Right lung (tissue), 5 donors: ENCODE measurements around the gene LRCH4. TPM values are rescaled to one million over a fixed set of nuclear protein-coding genes. Genes with fewer than 3 reads are reported as not detected.

Source experiments
- DNase-seq, 2 donors: peaks; one replicate each; pipeline ENCODE4 v3.0.0-alpha.2; 2013
- polyA plus RNA-seq, 5 donors: library from polyadenylated mRNA; unstranded; fragments of 120-200 nt; gene quantifications; one replicate each; pipeline versions ENCODE4 v1.2.1 to v1.2.3, GENCODE V29; 2013; ENCODE audit warnings: inconsistent platforms in 1 of 5, low replicate concordance in 1 of 5; ENCODE audit not compliant: insufficient read length in 5 of 5, insufficient read depth in 1 of 5

LRCH4 gene
- polyA plus RNA-seq, 5 donors = 32.9 to 83.5 (median 58.0) TPM

DNA sequence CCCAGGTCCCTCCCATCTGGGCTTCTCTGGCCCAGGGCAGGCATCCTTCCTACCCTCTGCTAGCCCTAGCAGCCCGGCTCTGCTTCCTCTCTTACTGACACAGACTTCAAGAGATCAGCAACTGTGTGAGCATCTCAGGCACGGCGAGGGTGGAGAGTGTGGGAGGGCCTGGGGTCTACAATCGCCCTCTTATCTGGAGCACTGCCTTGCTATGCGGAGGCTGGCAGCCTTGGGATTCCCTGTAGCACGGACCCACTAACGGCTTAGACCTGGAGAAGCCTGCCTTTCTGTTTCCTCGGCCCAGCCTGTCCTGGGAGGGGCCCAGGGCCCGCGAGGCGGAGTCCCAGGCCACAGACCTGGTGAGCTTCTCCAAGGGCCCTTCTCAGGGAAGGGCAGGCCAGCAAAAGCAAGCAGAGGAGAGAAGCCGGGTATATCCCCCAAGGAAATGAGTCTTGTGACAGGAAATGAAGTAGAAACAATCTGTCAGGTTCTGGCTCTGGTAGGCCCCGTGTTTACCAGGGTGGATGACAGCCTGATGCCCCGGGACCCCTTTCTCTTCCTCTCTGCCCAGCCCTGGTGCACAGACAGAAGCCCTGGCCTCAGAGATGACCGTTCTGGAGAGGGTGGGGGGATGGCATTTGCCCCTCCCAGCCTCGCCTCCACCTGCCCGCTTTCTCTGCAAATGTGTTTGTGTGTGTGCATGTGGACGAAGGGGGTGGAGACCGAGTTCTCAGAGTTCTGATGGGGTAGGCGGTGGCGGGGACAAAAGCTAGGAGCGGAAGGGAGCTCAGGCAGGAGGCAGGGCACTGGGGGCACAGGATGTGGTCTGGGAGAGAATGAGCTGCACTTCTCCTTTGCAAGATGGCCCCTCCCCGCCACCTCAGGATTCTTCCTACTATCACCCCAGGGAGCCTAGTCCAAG is 2.5 kb downstream of the LRCH4 start:
- no peak for DNase-seq

DNA sequence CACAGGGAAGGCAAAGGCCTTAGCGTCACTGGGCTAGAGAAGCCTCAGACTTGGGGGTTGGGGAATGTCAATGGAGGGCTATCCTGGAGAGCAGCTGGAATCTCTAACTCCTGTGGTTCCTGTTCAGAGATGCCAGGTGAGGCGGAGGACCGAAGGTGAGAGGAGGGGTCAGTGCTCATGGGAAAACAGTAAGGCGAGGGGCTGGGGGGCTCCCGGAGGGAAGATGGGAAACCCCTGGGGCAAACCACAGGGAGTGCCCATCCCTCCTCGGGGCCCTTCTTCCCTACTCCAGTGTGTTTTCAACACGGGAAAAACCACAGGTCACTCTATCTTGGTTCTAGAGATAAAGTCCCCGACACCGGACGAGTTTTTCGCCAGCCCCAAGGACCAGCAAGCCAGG is 3.3 kb downstream of the LRCH4 start:
- DNase-seq = no peak

DNA sequence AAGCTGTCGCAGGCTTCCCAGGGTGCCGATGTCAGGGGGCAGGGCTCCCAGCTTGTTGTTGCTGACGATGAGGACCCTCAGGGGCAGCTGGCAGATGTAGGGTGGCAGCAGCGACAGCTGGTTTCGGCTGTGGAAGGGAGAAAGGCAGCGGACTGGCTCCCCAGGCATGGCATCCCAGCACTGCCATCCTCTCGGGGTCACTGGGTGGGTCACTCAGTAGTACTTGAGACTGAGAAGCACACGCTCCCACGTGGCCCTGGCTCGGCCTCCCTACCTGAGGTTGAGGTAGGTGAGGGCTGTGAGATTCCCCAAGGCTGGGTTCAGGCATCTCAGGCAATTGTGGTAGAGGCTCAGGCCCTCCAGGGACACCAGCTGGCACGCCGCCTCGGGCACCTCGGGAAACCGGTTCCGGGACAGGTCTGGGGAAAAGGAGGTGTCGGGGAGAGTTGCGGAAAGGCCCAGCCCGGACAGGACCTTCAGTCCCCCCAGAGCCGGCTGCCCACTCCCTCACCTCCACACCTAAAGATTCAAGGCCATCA is 3.8 kb downstream of the LRCH4 start:
- DNase-seq = no peak

DNA sequence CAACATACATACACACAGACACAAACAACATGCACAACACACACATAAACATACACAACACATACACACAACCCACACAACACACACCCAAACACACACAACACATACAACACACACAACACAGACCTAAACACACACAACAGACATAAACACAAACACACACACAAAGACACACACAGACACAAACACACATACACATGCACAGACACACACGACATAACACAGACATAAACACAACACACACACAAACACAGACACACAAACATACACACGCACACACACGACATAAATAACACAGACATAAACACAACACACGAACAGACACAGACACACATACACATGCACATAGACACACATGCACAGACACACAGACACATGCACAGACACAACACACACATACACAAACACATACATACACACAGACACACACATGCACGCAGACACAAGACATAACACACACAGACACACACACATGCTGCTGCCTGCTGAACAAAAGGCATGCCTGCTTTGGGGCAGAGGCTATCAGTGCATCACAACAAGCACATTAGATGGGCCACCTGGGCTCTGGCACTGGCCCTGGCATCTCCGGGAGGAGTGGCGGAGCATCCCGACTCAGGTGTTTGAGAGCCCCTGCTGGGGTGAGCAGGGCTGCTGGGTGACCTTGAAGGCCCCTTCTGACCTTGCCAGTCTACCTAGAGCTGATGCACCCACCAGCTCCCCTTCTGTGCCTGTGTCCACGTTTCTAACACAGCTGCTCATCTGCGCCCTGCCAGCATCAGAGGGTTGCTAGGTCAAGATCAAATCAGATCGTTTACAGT is 5.3 kb downstream of the LRCH4 start:
- DNase-seq = no peak

DNA sequence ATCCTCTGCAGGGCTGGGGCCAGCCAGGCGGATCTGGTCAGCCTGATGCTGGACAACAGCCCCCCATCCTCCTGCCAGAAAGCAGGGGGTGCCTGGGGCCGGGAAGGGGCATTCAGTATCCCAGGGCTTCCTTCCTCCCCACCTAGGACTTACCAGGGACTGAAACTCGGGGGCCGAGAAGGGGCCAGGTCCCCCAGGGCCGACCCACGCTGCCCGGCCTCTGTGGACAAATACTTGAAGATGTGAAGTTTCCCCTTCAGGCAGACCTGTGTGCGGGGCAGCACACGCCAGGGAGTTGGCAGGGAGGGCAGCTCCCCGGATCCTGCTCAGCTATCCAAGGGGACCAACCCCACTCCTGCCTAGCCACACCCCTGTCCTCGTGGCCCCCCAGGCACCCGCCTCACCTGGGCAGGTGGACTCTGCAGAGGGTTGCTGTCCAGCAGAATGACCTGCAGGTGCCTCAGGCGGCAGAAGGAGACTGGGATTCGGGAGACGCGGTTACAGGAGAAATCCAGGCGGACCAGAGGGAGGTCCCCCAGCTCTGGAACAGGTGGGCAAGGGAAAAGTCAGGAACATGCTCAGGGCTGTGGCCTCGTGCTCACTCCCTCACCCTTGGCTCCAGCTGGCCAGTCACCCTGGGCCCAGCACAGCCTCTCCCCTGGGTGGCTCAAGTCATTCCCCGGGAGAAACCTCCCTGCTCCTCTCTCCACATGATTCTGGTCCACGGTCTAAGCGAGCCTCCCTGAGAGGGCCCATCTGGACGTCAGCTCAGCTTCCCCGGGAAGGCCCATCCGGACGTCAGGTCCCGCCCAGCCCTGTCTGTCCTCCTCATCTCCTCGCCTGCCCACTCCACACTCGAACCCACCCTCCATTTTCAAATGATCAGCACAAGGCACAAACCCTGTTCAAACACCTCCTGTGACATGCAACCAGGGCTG is 7.4 kb downstream of the LRCH4 start:
- no peak for DNase-seq

DNA sequence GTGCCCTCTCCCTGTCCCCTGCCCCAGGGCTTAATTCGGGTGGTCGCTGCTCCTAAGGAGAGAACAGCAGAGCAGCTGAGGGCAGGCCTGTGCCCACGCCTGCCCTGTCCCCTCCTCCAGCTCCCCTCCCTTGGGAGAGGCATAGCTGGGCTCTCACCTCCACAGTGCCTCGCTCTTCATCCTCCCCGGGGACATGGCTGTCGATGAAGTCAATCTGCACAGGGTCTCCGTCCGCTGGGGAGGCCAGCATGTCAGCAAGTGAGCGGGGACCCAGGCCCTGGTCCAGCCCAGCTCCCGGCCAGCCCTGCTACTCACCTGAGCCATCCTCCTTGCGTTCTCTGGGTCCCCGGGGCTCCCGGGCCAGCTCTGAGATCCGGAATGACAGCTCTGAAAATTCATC is 8.4 kb downstream of the LRCH4 start:
- no peak for DNase-seq

DNA sequence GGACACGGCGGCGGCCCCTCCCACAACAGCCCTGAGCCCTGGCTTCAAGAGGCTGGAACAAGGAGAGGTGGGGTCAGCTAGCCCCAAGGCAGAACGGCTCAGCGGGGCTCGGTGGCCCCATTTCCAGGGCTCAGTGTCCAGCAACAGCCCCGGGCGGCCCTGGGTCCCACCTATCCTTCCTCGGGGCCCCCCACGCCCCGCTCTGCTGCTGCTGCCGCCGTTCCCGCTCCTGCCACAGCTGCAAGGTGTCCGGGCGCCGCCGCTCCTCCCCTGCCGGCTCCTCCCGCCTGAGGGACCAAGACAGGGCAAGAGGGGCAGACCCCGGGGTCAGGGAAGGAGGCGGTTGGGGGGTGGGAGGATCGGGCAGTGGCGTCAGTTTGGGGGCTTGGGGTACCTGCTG is 8.8 kb downstream of the LRCH4 start:
- no peak for DNase-seq

DNA sequence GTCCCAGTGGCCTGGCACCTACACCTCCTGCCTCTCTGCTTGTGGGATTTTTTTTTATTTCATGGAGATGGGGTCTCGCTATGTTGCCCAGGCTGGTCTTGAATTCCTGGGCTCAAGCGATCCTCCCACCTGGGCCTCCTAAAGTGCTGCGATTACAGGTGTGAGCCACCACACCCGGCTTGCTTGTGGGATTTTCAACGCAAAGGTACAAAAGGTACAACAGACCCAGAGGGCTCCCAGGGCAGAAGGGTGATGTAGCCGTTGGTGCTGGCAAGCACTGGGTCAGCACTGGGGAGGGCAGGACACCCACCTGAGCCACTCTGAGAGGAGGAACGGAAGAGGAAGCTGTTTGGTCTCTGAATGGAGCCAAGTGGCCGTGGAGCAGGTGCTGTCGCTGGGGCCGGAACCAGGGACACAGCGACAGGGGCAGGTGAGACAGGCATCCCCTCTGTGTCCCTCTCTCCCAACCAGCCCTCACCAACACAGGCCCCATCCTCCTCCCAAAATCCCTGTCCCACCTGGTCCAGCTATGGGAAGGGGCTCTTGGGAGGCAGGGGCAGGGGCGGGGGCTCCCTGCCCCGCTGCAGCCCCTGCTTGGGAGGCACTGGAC is 9.4 kb downstream of the LRCH4 start:
- DNase-seq = no peak

DNA sequence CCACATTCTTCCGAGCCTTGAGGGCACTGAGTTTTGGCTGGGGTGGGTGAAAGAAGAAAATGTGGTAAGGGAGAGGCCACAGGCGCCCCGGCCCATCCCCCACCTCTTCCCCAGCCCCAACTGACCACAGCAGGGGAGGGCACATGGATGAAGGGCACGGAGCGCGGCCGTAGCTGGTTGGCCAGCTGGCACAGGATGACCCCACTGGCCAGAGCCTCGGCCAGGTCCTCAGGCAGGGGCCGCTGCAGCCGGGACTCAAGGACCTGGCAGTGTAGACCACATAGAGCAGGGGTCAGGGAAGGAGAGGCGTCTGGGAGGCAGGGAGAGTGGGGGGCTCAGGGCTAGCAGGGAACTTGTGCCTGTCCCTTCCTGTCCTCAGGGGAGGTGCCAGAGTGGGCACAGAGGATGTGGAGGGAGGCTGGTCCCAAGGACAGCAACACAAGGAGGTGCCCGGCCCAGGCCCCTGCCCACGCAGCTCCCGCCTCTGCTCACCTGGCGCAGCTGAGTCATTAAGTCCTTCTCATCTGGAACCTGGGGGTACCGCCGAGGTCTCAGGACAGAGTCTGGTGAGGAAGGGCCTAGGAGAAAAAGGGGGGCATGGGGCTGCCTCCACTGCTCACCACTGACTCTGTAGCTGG is 10.1 kb downstream of the LRCH4 start:
- DNase-seq = no peak

DNA sequence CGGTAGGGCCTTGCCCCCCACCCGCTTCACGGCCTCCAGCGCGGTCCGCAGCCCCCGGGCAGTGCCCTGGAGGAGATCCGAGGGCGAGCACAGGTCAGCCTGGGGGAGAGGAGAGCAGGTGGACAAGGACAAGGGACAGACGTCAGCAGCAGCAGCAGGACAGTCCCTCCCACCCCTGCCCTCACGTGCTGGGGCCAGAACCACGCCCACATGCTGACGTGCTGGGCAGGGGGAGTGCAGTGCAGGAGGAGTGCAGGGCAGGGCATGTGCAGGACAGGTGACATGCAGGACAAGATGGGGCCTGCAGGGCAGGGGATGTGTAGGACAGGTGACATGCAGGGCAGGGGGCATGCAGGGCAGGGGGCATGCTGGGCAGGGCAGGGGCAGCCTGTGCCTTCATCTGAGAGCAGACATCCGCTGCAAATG is 10.7 kb downstream of the LRCH4 start:
- DNase-seq = no peak

DNA sequence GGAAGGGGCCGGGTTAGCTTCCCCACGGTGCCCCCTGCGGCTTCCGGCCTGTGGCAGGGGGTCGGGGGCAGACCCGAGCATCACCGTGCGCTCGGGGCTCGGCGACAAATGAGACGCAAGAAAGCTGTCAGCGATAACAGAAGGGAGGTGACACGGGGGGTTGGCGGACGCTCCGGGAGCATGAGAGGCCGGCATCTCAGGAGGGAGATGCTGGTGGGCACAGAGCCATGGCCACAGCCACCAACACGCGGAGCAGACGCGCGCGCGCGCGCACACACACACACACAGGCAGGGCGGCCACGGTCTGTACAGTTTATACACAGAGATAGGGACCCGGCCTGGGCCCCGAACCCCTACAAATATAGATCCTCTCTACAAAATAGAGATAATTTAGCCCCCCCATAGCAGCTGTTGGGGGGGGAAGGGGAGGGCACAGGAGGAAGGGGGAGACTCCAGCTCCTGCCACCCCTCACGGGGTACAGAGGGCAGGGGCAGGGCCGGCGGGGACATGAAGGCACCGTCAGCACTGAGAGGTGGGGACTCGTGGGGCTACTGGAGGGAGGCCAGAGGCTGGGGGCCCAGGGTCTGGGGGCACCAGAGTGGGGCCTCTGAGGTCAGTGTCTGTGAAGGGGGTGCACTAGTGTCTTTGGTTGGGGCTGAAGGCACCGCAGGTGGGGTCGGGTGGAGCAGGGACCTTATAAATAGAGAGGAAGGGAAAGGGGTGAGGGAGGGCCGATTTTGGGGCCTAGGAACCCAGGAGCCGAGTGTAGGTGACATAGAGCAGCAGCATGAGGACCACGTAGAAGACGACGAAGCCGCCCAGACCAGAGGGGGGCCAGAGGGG is 11.3 kb downstream of the LRCH4 start:
- no peak for DNase-seq

DNA sequence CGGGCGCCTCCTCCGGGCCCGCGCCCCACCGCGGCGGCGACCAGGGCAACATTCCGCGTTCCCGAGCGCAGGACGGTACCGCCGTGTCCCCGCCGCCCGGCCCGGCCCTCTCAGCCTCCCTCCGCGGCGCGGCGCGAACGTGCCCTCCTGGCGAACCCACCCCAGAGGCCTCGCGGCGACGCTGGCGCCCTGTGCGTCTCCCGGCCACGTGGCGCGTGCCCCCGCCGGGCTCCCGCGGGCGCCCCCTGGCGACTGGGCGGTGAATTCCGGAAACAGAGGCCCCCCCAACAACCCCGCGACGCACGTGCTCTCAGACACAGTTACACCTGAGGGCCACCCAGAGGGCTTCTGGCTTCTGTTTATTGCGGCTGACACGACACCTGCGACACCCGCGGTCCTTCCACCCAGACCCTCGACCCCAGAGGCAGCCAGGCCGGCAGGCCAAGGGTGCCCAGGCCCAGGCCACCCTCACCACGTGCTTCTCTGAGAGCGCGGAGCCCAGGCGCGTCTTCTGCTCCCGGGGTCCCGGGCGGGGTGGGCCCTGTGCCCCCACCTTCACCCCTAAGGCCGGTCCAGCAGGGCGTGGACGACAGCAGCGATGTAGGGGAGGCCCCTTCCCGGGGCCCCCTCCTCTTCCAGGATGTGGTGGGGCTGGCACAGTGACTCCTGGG is 12.1 kb downstream of the LRCH4 start, which contains the start of gene SAP25:
Gene SAP25, minus strand, starts transcription at position 210 of the 671 bp plus-strand sequence. Its CDS starts 158 bp downstream, at position 52.
- DNase-seq = no peak

DNA sequence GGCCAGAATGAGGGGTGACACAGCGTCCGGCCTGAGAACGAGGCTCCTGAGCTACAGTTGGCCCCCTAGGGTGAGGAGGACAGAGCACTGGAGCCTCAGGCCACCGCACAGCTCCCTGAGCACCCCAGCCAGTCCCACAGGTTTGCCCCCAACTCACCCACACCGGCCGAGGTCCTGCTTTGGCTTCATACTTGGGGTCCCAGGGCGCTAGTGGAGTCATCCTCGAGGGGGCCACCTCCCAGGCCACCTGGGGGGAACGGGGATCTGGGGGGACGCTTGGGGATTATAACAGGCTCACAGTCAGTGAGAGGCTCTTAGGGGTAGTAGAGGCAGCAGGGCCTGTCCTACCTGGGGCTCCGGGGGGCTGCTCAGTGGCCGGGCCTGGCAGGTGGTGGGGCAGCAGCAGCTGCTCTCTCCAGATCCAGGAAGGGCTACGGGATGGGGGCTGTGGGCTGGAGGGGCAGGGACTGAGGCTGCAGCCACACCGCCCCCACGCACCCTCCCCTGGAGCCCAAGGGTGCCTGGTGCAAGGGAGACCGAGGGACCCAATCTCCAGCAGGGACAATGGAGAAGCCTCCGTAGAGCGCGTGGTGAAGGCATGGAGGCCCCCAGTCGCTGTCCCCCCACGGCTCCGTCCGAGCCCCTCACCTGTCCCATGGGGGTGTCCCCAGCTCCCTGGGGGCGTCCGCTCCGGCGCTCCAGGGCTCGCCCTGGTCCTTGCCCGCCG is 12.8 kb downstream of the LRCH4 start:
- no peak for DNase-seq

DNA sequence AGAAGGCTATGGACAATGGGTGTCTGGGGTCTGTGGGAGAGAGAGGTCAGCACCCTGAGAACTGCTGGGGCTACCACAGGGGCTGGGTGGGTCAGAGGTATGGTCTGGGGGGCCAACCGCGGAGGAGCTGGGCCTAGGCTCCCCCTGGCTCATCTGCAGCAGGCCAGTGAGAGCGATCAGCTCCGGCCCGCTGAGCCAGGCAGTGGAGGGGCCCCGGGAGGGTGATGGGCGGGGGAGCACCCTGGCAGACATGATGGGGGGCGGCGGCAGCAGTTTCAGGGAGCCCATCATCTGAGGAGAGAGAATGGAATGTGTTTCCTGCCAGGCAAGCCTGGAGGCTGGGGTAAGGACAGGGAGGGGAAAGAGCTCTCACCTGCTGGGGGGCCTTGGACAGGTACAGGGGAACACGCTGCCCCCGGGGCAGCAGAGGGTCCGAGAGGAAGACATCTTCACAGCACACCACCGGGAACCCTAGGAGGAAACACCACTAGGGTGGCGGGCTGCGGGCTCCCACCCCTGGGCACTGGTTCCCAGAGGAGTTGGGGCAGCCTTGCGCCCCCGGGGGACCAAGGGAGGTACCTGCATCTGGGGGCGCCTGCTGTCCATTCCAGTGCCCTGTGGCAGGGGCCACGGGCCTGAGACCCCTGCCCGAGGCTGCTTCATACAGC is 13.5 kb downstream of the LRCH4 start:
- no peak for DNase-seq

DNA sequence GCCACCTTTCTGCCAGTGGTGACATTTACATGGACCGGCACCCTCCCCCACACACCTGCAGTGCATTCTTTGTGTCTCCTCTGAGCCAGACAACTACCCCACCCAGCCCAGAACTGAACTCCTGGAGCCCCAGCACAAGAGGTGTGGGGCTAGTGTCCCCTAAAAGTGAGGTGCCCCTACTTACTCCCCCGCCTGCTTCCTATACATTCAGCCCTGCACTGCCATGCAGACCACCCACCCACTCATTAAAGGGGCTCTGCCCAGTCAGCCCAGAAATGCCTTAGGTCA is 14.2 kb downstream of the LRCH4 start:
- DNase-seq = no peak

DNA sequence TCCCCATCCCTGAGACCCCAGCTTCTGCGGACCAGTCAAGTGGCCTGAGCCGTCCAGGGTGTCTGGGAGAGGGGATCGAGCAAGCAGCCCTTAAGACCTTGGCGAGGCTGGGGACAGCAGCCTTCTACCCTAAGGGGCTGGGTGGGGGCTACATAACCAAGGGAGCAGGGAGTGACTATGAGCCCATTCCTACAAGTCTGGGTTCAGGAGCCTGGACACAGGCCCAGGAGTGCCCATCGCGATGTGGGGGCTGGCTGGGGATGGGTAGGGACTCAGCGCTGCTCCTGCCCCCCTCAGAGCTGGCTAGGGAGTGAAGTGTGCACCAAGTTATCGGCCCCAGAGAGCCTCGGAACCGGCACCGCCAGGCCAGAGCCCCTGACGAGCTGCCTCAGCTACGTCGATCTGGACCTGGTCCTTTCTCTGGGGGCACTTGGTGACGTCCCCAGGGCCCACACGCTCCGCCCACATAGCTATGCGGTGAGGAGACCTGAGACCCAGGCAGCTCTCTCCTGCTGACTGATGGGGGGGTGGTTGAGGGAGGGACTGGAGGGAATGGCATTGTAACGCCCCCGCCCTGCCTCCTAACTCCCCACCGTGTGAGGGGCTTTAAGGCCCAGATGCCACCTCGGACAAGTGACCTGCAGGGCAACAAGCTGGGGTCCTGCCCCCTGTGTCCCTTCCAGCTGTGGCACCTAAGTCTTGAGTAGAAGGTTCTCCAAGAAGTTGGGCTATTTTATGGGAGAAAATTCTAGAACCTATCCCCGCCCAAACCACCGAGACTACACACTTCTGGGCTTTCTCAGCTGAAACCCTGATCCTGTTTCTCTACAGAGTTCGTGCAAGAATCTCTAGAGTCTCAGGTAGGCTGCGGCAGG is 14.7 kb downstream of the LRCH4 start:
- DNase-seq = no peak
